ENCODE results near the gene KLC4. TPM values are rescaled to one million over a fixed set of nuclear protein-coding genes. Genes with fewer than 3 reads are reported as not detected.

KLC4 gene
- total RNA-seq, 1 experiment from 2014 or later, result 17.5 TPM

DNA sequence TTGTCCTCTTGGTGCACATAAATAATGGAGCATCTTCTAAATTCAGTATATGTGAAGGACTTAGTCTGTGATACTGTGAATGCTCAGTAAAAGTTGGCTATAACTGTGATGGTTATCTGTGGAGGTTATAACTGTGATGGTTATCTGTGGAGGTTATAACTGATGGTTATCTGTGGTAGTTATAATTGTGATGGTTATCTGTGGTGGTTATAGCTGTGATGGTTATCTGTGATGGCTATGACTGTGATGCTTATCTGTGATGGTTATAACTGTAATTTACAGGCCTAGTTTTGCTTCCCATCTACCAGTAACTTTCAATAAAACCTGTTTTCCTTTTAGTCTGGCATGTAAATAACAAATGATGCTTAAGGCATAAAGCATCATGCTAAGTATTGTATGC lies 33.2 kb downstream of the KLC4 start:
- Mint-ChIP-seq H3K36me3 (ENCODE audit: insufficient read depth, unreplicated experiment) (peaks cover 9% of the 10 kb centered on the region), H3K4me1 (ENCODE audit: insufficient read depth, unreplicated experiment) (peaks cover 35% of the 10 kb centered on the region), H3K27ac (ENCODE audit: low read depth, unreplicated experiment) (no peak overlapping the region), H3K27me3 (ENCODE audit: insufficient read depth, unreplicated experiment) (no peaks in the 10 kb centered on the region), H3K9me3 (ENCODE audit: unreplicated experiment) (no peaks in the 10 kb centered on the region), H3K4me3 (ENCODE audit: unreplicated experiment) (no peak overlapping the region)
- POLR2A ChIA-PET, result interaction anchor here (1.1 to 2.8 kb wide), 7 partner anchors 10 to 79 kb away, joined by 3 to 11 read pairs (median 4); partner anchors contain the start of genes KLC4, MRPL2 and SRF
- intact Hi-C loops (cut with micrococcal nuclease), result no loop called here
- BruUV-seq (replicated peaks), result no TSS peak
- CTCF ChIA-PET, result interaction anchor here (0.7 to 1.3 kb wide), 2 partner anchors 49 to 192 kb away, joined by 4 to 7 read pairs; no protein-coding TSS in a partner anchor
- TF ChIP-seq, protein P1, sequence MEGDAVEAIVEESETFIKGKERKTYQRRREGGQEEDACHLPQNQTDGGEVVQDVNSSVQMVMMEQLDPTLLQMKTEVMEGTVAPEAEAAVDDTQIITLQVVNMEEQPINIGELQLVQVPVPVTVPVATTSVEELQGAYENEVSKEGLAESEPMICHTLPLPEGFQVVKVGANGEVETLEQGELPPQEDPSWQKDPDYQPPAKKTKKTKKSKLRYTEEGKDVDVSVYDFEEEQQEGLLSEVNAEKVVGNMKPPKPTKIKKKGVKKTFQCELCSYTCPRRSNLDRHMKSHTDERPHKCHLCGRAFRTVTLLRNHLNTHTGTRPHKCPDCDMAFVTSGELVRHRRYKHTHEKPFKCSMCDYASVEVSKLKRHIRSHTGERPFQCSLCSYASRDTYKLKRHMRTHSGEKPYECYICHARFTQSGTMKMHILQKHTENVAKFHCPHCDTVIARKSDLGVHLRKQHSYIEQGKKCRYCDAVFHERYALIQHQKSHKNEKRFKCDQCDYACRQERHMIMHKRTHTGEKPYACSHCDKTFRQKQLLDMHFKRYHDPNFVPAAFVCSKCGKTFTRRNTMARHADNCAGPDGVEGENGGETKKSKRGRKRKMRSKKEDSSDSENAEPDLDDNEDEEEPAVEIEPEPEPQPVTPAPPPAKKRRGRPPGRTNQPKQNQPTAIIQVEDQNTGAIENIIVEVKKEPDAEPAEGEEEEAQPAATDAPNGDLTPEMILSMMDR (IDR thresholded peaks at IDR 0.05; ENCODE audit: unreplicated experiment), result no peak
- no peak for DNase-seq (ENCODE audit: unreplicated experiment)

DNA sequence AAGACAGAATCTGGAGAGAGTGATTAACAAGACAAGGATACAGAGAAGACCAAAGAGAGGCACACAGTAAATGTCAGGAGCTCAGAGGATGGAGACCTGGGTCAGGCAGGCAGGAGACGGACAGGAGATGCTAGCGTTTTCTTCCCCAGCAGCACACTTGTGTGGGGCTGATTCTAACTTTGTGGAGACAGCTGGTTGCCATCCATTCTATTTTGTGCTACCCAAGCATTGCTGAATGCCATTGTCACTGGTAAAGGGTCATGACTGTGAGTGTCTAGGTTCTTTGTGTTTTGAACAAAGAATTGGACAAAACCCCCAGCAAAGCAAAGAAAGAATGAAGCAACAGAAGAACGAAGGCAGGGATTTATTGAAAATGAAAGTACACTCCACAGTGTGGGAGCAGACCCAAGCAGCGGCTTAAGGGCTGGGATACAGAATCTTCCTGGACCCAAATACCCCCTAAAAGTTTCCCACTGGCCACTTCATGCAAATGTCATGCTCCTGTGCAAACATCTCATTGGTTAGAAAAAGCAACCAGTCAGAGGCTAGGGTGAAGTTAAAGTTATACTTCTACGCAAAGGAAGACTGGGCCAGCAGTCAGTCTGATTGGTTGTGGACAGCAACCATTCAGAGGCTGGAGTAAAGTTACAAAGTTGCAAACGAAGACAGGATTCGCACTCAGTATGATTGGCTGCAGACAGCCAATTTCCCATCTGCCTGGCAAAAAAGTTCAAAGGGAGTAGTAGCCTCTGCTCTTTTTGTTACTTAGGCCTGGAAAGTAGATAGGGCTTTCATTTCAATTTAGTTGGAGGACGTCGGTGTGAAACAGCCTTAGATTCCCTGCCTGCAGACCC lies 34.2 kb downstream of the KLC4 start:
- CTCF ChIA-PET, result interaction anchor here (0.7 to 1.3 kb wide), 2 partner anchors 56 to 193 kb away, joined by 3 to 4 read pairs; no protein-coding TSS in a partner anchor
- Mint-ChIP-seq H3K9me3 (ENCODE audit: unreplicated experiment) (no peaks in the 10 kb centered on the region), H3K4me1 (ENCODE audit: insufficient read depth, unreplicated experiment) (peaks cover 38% of the 10 kb centered on the region), H3K4me3 (ENCODE audit: unreplicated experiment) (peak overlapping the region; percentile 61), H3K36me3 (ENCODE audit: insufficient read depth, unreplicated experiment) (peaks cover 9% of the 10 kb centered on the region), H3K27me3 (ENCODE audit: insufficient read depth, unreplicated experiment) (no peaks in the 10 kb centered on the region), H3K27ac (ENCODE audit: low read depth, unreplicated experiment) (peak overlapping the region; percentile 64)
- intact Hi-C loops (cut with micrococcal nuclease), result no loop called here
- TF ChIP-seq, protein P1 (IDR thresholded peaks at IDR 0.05; ENCODE audit: unreplicated experiment), result no peak
- no TSS peak for BruUV-seq (replicated peaks)
- peak; percentile 24 for DNase-seq (ENCODE audit: unreplicated experiment)
- POLR2A ChIA-PET, result interaction anchor here (0.5 to 2.8 kb wide), 11 partner anchors 9 to 164 kb away, joined by 3 to 11 read pairs (median 4); partner anchors contain the start of genes CNPY3, KLC4, MRPL2 and SRF

DNA sequence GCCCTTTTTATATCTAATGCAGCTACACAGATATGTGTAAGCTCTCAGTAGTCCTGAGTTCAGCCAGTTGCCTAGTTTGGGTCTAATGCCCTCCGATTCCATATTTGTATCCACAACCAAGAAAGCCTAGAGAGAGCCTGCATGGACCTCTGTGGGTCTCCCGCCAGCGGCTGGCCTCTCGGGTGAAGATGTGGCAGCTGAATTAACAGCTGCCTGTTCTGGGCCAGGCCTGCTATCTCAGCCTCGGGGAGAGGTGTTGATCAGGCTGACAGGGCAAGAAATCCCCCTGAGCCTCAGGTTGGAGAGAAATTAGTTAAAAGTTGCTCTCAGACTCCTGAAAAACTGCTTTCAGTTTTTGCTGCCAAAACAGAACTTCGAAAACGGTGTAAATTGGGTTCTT lies 36.5 kb downstream of the KLC4 start:
- H3K27ac Mint-ChIP-seq (ENCODE audit: low read depth, unreplicated experiment), result peak overlapping the region; percentile 92

More for the DNA sequence above, 36.5 kb downstream of the KLC4 start:
- CTCF ChIA-PET, result interaction anchor here (0.9 to 1.4 kb wide), 3 partner anchors 24 to 76 kb away, joined by 3 to 6 read pairs (median 3); partner anchors contain the start of gene SRF
- Mint-ChIP-seq H3K27me3 (ENCODE audit: insufficient read depth, unreplicated experiment) (no peaks in the 10 kb centered on the region), H3K4me1 (ENCODE audit: insufficient read depth, unreplicated experiment) (peaks cover 31% of the 10 kb centered on the region), H3K36me3 (ENCODE audit: insufficient read depth, unreplicated experiment) (peaks cover 5% of the 10 kb centered on the region), H3K4me3 (ENCODE audit: unreplicated experiment) (peak overlapping the region; percentile 55), H3K9me3 (ENCODE audit: unreplicated experiment) (no peaks in the 10 kb centered on the region)
- BruUV-seq (replicated peaks), result no TSS peak
- peak; percentile 27 for DNase-seq (ENCODE audit: unreplicated experiment)
- intact Hi-C loops (cut with micrococcal nuclease), result no loop called here
- TF ChIP-seq, protein P1 (IDR thresholded peaks at IDR 0.05; ENCODE audit: unreplicated experiment), result no peak
- POLR2A ChIA-PET, result interaction anchor here (0.6 to 6.8 kb wide), 28 partner anchors 7 to 1244 kb away, joined by 3 to 44 read pairs (median 4); partner anchors contain the start of genes CUL7, KLC4, MRPL2 and PTK7

Data from MCF 10A (cell line).